HL-60 (cell line): ENCODE measurements around the gene TPMT.

ENCODE experiments used
- DNase-seq, 2 experiments: peaks; one replicate each; pipeline ENCODE4 v3.0.0-alpha.2; 2010 to 2020; ENCODE audit warnings: low read depth in 1 of 2, low spot score in 1 of 2
- H3K27ac ChIP-seq: fragments of 250-450 bp; sonication (Bioruptor Pico); replicated peaks from 2 replicates; pipeline ENCODE4 v1.5.1; 2020; ENCODE audit warnings: mild to moderate bottlenecking, moderate library complexity
- H3K27me3 ChIP-seq: fragments of 250-450 bp; sonication (Bioruptor Pico); 2 replicates; pipeline ENCODE4 v1.5.1; 2021; ENCODE audit warnings: mild to moderate bottlenecking, moderate library complexity; ENCODE audit not compliant: insufficient read depth, poor library complexity, severe bottlenecking
- H3K4me3 ChIP-seq: replicated peaks from 2 replicates; pipeline ENCODE4 v1.5.1; 2011; ENCODE audit warnings: mild to moderate bottlenecking, control low read depth, low read length; ENCODE audit not compliant: insufficient read depth
- CTCF ChIP-seq: IDR thresholded peaks from one replicate; pipeline ENCODE4 v1.5.1; 2011; ENCODE audit warnings: low read length, control low read depth, inconsistent platforms; ENCODE audit not compliant: insufficient read depth
- GABPA ChIP-seq: IDR thresholded peaks from 2 replicates; pipeline ENCODE4 v1.6.1; 2012; ENCODE audit warnings: low read depth
- POLR2AphosphoS5 ChIP-seq: IDR thresholded peaks from 2 replicates; pipeline ENCODE4 v1.6.1; 2012; ENCODE audit warnings: low read depth
- SPI1 ChIP-seq: IDR thresholded peaks from 2 replicates; pipeline ENCODE4 v1.6.1; 2012; ENCODE audit warnings: low read depth, mild to moderate bottlenecking, borderline replicate concordance
- TF ChIP-seq, protein P1 (sequence below): IDR thresholded peaks from 2 replicates; pipeline ENCODE4 v1.6.1; 2012; ENCODE audit warnings: low read depth; ENCODE audit not compliant: insufficient replicate concordance

TPMT gene

DNA sequence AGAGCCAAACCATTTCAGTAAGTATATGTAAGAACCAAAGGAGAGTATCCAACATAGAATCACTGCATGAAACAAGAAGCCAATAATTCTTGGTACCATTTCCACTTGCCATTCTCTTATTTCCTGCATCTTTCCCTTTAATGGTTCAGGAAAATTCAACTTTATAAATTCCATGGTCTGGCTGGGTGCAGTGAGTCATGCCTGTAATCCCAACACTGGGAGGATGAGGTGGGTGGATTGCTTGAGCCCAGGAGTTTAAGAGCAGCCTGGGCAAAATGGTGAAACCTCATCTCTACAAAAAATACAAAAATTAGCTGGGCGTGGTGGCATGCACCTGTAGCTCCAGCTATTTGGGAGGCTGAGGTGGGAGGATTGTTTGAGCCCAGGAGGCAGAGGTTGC, 53.6 kb downstream of the TPMT start:
- no peak overlapping the region for H3K4me3 ChIP-seq
- no peak for DNase-seq
- TF ChIP-seq GABPA (no peak), SPI1 (no peak), POLR2AphosphoS5 (no peak), CTCF (no peak)
- TF ChIP-seq, protein P1, sequence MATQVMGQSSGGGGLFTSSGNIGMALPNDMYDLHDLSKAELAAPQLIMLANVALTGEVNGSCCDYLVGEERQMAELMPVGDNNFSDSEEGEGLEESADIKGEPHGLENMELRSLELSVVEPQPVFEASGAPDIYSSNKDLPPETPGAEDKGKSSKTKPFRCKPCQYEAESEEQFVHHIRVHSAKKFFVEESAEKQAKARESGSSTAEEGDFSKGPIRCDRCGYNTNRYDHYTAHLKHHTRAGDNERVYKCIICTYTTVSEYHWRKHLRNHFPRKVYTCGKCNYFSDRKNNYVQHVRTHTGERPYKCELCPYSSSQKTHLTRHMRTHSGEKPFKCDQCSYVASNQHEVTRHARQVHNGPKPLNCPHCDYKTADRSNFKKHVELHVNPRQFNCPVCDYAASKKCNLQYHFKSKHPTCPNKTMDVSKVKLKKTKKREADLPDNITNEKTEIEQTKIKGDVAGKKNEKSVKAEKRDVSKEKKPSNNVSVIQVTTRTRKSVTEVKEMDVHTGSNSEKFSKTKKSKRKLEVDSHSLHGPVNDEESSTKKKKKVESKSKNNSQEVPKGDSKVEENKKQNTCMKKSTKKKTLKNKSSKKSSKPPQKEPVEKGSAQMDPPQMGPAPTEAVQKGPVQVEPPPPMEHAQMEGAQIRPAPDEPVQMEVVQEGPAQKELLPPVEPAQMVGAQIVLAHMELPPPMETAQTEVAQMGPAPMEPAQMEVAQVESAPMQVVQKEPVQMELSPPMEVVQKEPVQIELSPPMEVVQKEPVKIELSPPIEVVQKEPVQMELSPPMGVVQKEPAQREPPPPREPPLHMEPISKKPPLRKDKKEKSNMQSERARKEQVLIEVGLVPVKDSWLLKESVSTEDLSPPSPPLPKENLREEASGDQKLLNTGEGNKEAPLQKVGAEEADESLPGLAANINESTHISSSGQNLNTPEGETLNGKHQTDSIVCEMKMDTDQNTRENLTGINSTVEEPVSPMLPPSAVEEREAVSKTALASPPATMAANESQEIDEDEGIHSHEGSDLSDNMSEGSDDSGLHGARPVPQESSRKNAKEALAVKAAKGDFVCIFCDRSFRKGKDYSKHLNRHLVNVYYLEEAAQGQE: no peak
- H3K27me3 ChIP-seq: peaks cover 2% of the 10 kb centered on the region
- H3K27ac ChIP-seq: no peak overlapping the region

- DNase-seq: no peak
Measured at GRCh38 chr6:18100296-18100695, 54.6 kb downstream of the TPMT start.

GRCh38 chr6:18099511-18099910, 55.4 kb downstream of the TPMT start:
- Histone ChIP-seq H3K27me3 (peaks cover under 1% of the 10 kb centered on the region), H3K27ac (no peak overlapping the region), H3K4me3 (no peak overlapping the region)
- no peak for TF ChIP-seq SPI1
- TF ChIP-seq CTCF: no peak
- TF ChIP-seq, protein P1: no peak
- TF ChIP-seq GABPA: no peak
- TF ChIP-seq POLR2AphosphoS5: no peak
- no peak for DNase-seq

More at GRCh38 chr6:18100296-18100695, 54.6 kb downstream of the TPMT start:
- Histone ChIP-seq H3K27ac (no peak overlapping the region), H3K4me3 (no peak overlapping the region), H3K27me3 (peaks cover 2% of the 10 kb centered on the region)
- TF ChIP-seq GABPA: no peak
- TF ChIP-seq POLR2AphosphoS5: no peak
- TF ChIP-seq, protein P1: no peak
- no peak for TF ChIP-seq CTCF
- no peak for TF ChIP-seq SPI1
